Measurements from ENCODE around the gene ELP4. TPM values are rescaled to one million over a fixed set of nuclear protein-coding genes. Genes with fewer than 3 reads are reported as not detected.

ELP4 gene
- total RNA-seq, 2 donors from 2014 or later = 14.0 to 15.6 TPM

- Histone ChIP-seq H3K27me3 (peaks cover 80 to 92% of the 10 kb centered on the region in 2 donors), H3K4me3 (no peak overlapping the region), H3K36me3 (no peaks in the 10 kb centered on the region), H3K27ac (no peak overlapping the region), H3K4me1 (peaks cover 0 to 36% of the 10 kb centered on the region in 2 donors), H3K9me3 (no peaks in the 10 kb centered on the region)
- TF ChIP-seq CTCF (IDR thresholded peaks at IDR 0.05) = no peak
- peak; percentile 40 for DNase-seq (ENCODE audit: low spot score)
These were observed 296.1 kb downstream of the ELP4 start for GRCh38 chr11:31805629-31806185.

- TF ChIP-seq CTCF (IDR thresholded peaks at IDR 0.05) = no peak
- no peak overlapping the region for H3K27ac ChIP-seq
- DNase-seq (ENCODE audit: low spot score) = peak; percentile 53
- H3K9me3 ChIP-seq = no peaks in the 10 kb centered on the region
- H3K4me3 ChIP-seq = no peak overlapping the region
- H3K27me3 ChIP-seq = peaks cover 80 to 89% of the 10 kb centered on the region in 2 donors
- H3K4me1 ChIP-seq = peaks cover 0 to 43% of the 10 kb centered on the region in 2 donors
- H3K36me3 ChIP-seq = no peaks in the 10 kb centered on the region
These were observed 296.8 kb downstream of the ELP4 start for GRCh38 chr11:31806186-31806927.

GRCh38 chr11:31806928-31807798 lies 297.6 kb downstream of the ELP4 start:
- Histone ChIP-seq H3K36me3 (no peaks in the 10 kb centered on the region), H3K27me3 (peaks cover 81 to 95% of the 10 kb centered on the region in 2 donors), H3K9me3 (no peaks in the 10 kb centered on the region), H3K4me3 (no peak overlapping the region), H3K27ac (no peak overlapping the region), H3K4me1 (peaks cover 0 to 51% of the 10 kb centered on the region in 2 donors)
- no peak for TF ChIP-seq CTCF (IDR thresholded peaks at IDR 0.05)
- DNase-seq (ENCODE audit: low spot score) = no peak

- Histone ChIP-seq H3K27me3 (peaks cover 89 to 95% of the 10 kb centered on the region in 2 donors), H3K4me3 (no peak overlapping the region), H3K9me3 (no peaks in the 10 kb centered on the region), H3K27ac (no peak overlapping the region), H3K36me3 (no peaks in the 10 kb centered on the region), H3K4me1 (peaks cover 0 to 59% of the 10 kb centered on the region in 2 donors)
- DNase-seq (ENCODE audit: low spot score) = no peak
- no peak for TF ChIP-seq CTCF (IDR thresholded peaks at IDR 0.05)
These were observed 298.5 kb downstream of the ELP4 start for GRCh38 chr11:31807799-31808667.

Measured in right atrium auricular region (tissue), 2 donors.